HEK293 (cell line): ENCODE data around the gene MDM2.

Source experiments
- BCL11A ChIP-seq: fragments of 450-650 bp; formaldehyde crosslinking; IDR thresholded peaks from 2 replicates; pipeline ENCODE4 v1.5.1; 2016; ENCODE audit warnings: low read depth, missing biosample characterization, missing genetic modification characterization
- BCL6B ChIP-seq: fragments of 450-650 bp; formaldehyde crosslinking; IDR thresholded peaks from 2 replicates; pipeline ENCODE4 v1.5.1; 2017; ENCODE audit warnings: missing biosample characterization, missing genetic modification characterization
- GLIS2 ChIP-seq: fragments of 450-650 bp; formaldehyde crosslinking; IDR thresholded peaks from 2 replicates; pipeline ENCODE4 v1.5.1; 2016; ENCODE audit warnings: missing biosample characterization, missing genetic modification characterization
- KLF8 ChIP-seq: fragments of 450-650 bp; formaldehyde crosslinking; IDR thresholded peaks from 2 replicates; pipeline ENCODE4 v1.5.1; 2016; ENCODE audit warnings: missing biosample characterization, missing genetic modification characterization
- ZNF114 ChIP-seq: fragments of 450-650 bp; formaldehyde crosslinking; IDR thresholded peaks from 2 replicates; pipeline ENCODE4 v1.5.0; 2017; ENCODE audit warnings: missing biosample characterization, missing genetic modification characterization
- ZNF138 ChIP-seq: fragments of 450-650 bp; formaldehyde crosslinking; IDR thresholded peaks from 2 replicates; pipeline ENCODE4 v1.5.1; 2016; ENCODE audit warnings: missing biosample characterization, missing genetic modification characterization, borderline replicate concordance
- ZNF146 ChIP-seq: fragments of 450-650 bp; formaldehyde crosslinking; IDR thresholded peaks from 2 replicates; pipeline ENCODE4 v1.5.1; 2016; ENCODE audit warnings: missing biosample characterization, missing genetic modification characterization
- ZNF202 ChIP-seq: fragments of 450-650 bp; formaldehyde crosslinking; IDR thresholded peaks from 2 replicates; pipeline ENCODE4 v1.5.1; 2016; ENCODE audit warnings: missing biosample characterization, missing genetic modification characterization, borderline replicate concordance
- ZNF239 ChIP-seq: fragments of 450-650 bp; formaldehyde crosslinking; IDR thresholded peaks from 2 replicates; pipeline ENCODE4 v1.5.1; 2016; ENCODE audit warnings: missing biosample characterization, missing genetic modification characterization
- ZNF266 ChIP-seq: fragments of 450-650 bp; formaldehyde crosslinking; IDR thresholded peaks from 2 replicates; pipeline ENCODE4 v1.5.1; 2016; ENCODE audit warnings: missing biosample characterization, missing genetic modification characterization, low read depth
- ZNF280C ChIP-seq: fragments of 450-650 bp; formaldehyde crosslinking; IDR thresholded peaks from 2 replicates; pipeline ENCODE4 v1.5.1; 2016; ENCODE audit warnings: missing biosample characterization, missing genetic modification characterization
- ZNF311 ChIP-seq: fragments of 450-650 bp; formaldehyde crosslinking; IDR thresholded peaks from 2 replicates; pipeline ENCODE4 v1.5.1; 2017; ENCODE audit warnings: missing biosample characterization, missing genetic modification characterization, borderline replicate concordance
- ZNF324 ChIP-seq: fragments of 450-650 bp; formaldehyde crosslinking; IDR thresholded peaks from 2 replicates; pipeline ENCODE4 v1.5.1; 2016; ENCODE audit warnings: missing biosample characterization, missing genetic modification characterization
- ZNF341 ChIP-seq: fragments of 450-650 bp; formaldehyde crosslinking; IDR thresholded peaks from 2 replicates; pipeline ENCODE4; 2016; ENCODE audit warnings: low read depth, missing biosample characterization, missing genetic modification characterization
- ZNF423 ChIP-seq: fragments of 450-650 bp; formaldehyde crosslinking; IDR thresholded peaks from 2 replicates; pipeline ENCODE4 v1.5.1; 2016; ENCODE audit warnings: missing biosample characterization, missing genetic modification characterization
- ZNF561 ChIP-seq: fragments of 450-650 bp; IDR thresholded peaks from 2 replicates; pipeline ENCODE4 v1.5.1; 2018; ENCODE audit warnings: missing biosample characterization, missing genetic modification characterization, borderline replicate concordance
- ZNF596 ChIP-seq: fragments of 450-650 bp; IDR thresholded peaks from 2 replicates; pipeline ENCODE4 v1.5.0; 2018; ENCODE audit warnings: missing biosample characterization, mild to moderate bottlenecking, missing genetic modification characterization, moderate library complexity
- ZNF629 ChIP-seq: fragments of 450-650 bp; formaldehyde crosslinking; IDR thresholded peaks from 2 replicates; pipeline ENCODE4 v1.5.1; 2017; ENCODE audit warnings: missing biosample characterization, missing genetic modification characterization
- ZNF645 ChIP-seq: fragments of 450-650 bp; formaldehyde crosslinking; IDR thresholded peaks from 2 replicates; pipeline ENCODE4; 2016; ENCODE audit warnings: missing biosample characterization, missing genetic modification characterization
- ZNF76 ChIP-seq: fragments of 450-650 bp; formaldehyde crosslinking; IDR thresholded peaks from 2 replicates; pipeline ENCODE4; 2016; ENCODE audit warnings: low read depth, missing biosample characterization, missing genetic modification characterization, borderline replicate concordance
- TF ChIP-seq, protein P1 (sequence below): fragments of 450-650 bp; formaldehyde crosslinking; conservative IDR thresholded peaks from 2 replicates; pipeline ENCODE4 v1.5.1; 2016; ENCODE audit warnings: low read depth, missing biosample characterization, missing genetic modification characterization
- TF ChIP-seq, protein P2 (sequence below): fragments of 450-650 bp; formaldehyde crosslinking; IDR thresholded peaks from 2 replicates; pipeline ENCODE4 v1.5.1; 2016; ENCODE audit warnings: missing biosample characterization, missing genetic modification characterization, borderline replicate concordance
- TF ChIP-seq, protein P3 (sequence below): fragments of 450-650 bp; IDR thresholded peaks from 2 replicates; pipeline ENCODE4 v1.5.1; 2018; ENCODE audit warnings: missing biosample characterization, mild to moderate bottlenecking, missing genetic modification characterization
- TF ChIP-seq, protein P4 (sequence below): fragments of 450-650 bp; formaldehyde crosslinking; IDR thresholded peaks from 2 replicates; pipeline ENCODE4 v1.5.1; 2016; ENCODE audit warnings: missing biosample characterization, missing genetic modification characterization

MDM2 gene

GRCh38 chr12:68808388-68809189 is 612 bp downstream of the MDM2 start (continued):
- TF ChIP-seq, protein P1, sequence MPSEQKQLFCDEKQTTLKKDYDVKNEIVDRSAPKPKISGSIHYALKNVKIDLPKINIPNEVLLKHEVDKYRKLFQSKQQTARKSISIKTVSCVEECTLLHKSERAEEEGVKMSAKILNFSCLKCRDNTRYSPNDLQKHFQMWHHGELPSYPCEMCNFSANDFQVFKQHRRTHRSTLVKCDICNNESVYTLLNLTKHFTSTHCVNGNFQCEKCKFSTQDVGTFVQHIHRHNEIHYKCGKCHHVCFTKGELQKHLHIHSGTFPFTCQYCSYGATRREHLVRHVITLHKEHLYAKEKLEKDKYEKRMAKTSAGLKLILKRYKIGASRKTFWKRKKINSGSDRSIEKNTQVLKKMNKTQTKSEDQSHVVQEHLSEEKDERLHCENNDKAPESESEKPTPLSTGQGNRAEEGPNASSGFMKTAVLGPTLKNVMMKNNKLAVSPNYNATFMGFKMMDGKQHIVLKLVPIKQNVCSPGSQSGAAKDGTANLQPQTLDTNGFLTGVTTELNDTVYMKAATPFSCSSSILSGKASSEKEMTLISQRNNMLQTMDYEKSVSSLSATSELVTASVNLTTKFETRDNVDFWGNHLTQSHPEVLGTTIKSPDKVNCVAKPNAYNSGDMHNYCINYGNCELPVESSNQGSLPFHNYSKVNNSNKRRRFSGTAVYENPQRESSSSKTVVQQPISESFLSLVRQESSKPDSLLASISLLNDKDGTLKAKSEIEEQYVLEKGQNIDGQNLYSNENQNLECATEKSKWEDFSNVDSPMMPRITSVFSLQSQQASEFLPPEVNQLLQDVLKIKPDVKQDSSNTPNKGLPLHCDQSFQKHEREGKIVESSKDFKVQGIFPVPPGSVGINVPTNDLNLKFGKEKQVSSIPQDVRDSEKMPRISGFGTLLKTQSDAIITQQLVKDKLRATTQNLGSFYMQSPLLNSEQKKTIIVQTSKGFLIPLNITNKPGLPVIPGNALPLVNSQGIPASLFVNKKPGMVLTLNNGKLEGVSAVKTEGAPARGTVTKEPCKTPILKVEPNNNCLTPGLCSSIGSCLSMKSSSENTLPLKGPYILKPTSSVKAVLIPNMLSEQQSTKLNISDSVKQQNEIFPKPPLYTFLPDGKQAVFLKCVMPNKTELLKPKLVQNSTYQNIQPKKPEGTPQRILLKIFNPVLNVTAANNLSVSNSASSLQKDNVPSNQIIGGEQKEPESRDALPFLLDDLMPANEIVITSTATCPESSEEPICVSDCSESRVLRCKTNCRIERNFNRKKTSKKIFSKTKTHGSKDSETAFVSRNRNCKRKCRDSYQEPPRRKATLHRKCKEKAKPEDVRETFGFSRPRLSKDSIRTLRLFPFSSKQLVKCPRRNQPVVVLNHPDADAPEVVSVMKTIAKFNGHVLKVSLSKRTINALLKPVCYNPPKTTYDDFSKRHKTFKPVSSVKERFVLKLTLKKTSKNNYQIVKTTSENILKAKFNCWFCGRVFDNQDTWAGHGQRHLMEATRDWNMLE (tag by site-specific recombination): no peak
- no peak for TF ChIP-seq ZNF645 (tag by site-specific recombination)
- TF ChIP-seq ZNF239 (tag by site-specific recombination): no peak
- TF ChIP-seq ZNF341 (tag by site-specific recombination): peak; percentile 29
- TF ChIP-seq, protein P2, sequence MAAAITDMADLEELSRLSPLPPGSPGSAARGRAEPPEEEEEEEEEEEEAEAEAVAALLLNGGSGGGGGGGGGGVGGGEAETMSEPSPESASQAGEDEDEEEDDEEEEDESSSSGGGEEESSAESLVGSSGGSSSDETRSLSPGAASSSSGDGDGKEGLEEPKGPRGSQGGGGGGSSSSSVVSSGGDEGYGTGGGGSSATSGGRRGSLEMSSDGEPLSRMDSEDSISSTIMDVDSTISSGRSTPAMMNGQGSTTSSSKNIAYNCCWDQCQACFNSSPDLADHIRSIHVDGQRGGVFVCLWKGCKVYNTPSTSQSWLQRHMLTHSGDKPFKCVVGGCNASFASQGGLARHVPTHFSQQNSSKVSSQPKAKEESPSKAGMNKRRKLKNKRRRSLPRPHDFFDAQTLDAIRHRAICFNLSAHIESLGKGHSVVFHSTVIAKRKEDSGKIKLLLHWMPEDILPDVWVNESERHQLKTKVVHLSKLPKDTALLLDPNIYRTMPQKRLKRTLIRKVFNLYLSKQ (tag by site-specific recombination): peak; percentile 1; the same call in 1 of the 2 replicates
- TF ChIP-seq ZNF202 (tag by site-specific recombination): no peak
- TF ChIP-seq KLF8: peak; percentile 92
- no peak for TF ChIP-seq ZNF561 (tag by site-specific recombination)
- TF ChIP-seq ZNF629 (tag by site-specific recombination): peak; percentile 93
- no peak for TF ChIP-seq ZNF280C (tag by site-specific recombination)
- peak; percentile 15; the same call in 1 of the 2 replicates for TF ChIP-seq ZNF596 (tag by site-specific recombination)
- TF ChIP-seq BCL6B: no peak
- no peak for TF ChIP-seq ZNF138 (tag by site-specific recombination)
- TF ChIP-seq ZNF311: no peak
- TF ChIP-seq ZNF423 (tag by site-specific recombination): peak; percentile 86
- TF ChIP-seq ZNF266 (tag by site-specific recombination): no peak
- peak; percentile 95 for TF ChIP-seq GLIS2 (tag by site-specific recombination)
- 0 out of 2 replicates have a peak, but pooled peaks have one; percentile 24 for TF ChIP-seq ZNF146 (tag by site-specific recombination)
- TF ChIP-seq ZNF114 (tag by site-specific recombination): no peak
- TF ChIP-seq ZNF324 (tag by site-specific recombination): peak; percentile 90
- TF ChIP-seq ZNF76 (tag by site-specific recombination): peak; percentile 74
- TF ChIP-seq, protein P3, sequence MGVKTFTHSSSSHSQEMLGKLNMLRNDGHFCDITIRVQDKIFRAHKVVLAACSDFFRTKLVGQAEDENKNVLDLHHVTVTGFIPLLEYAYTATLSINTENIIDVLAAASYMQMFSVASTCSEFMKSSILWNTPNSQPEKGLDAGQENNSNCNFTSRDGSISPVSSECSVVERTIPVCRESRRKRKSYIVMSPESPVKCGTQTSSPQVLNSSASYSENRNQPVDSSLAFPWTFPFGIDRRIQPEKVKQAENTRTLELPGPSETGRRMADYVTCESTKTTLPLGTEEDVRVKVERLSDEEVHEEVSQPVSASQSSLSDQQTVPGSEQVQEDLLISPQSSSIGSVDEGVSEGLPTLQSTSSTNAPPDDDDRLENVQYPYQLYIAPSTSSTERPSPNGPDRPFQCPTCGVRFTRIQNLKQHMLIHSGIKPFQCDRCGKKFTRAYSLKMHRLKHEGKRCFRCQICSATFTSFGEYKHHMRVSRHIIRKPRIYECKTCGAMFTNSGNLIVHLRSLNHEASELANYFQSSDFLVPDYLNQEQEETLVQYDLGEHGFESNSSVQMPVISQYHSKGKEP (tag by site-specific recombination): peak; percentile 99
- TF ChIP-seq, protein P4, sequence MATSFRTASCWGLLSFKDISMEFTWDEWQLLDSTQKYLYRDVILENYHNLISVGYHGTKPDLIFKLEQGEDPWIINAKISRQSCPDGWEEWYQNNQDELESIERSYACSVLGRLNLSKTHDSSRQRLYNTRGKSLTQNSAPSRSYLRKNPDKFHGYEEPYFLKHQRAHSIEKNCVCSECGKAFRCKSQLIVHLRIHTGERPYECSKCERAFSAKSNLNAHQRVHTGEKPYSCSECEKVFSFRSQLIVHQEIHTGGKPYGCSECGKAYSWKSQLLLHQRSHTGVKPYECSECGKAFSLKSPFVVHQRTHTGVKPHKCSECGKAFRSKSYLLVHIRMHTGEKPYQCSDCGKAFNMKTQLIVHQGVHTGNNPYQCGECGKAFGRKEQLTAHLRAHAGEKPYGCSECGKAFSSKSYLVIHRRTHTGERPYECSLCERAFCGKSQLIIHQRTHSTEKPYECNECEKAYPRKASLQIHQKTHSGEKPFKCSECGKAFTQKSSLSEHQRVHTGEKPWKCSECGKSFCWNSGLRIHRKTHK (tag by site-specific recombination): no peak
- peak; percentile 96; the same call in 1 of the 2 replicates for TF ChIP-seq BCL11A (tag by site-specific recombination)
